RWPE2 (cell line): ENCODE measurements around the gene KIAA1328.

Experiments
- ATAC-seq: fragments of 200-7000 bp; cut with Tn5 transposase; 3 replicates; pipeline ENCODE4 v1.9.1; 2021; ENCODE audit warnings: low read depth
- DNase-seq: peaks from one replicate; pipeline ENCODE4 v3.0.0-alpha.2; 2020; ENCODE audit warnings: low spot score
- H3K27ac ChIP-seq: fragments of 450-650 bp; 2 replicates; pipeline ENCODE4 v1.5.1; 2017; ENCODE audit warnings: mild to moderate bottlenecking; ENCODE audit not compliant: poor library complexity, severe bottlenecking
- H3K27me3 ChIP-seq: fragments of 250-450 bp; sonication (Bioruptor Pico); 2 replicates; pipeline ENCODE4 v1.5.1; 2021; ENCODE audit warnings: mild to moderate bottlenecking, moderate library complexity; ENCODE audit not compliant: insufficient read depth, poor library complexity, severe bottlenecking
- H3K36me3 ChIP-seq: fragments of 250-450 bp; sonication (Bioruptor Pico); 2 replicates; pipeline ENCODE4 v1.5.1; 2020; ENCODE audit warnings: low read depth, mild to moderate bottlenecking, moderate library complexity
- H3K4me1 ChIP-seq: fragments of 250-450 bp; sonication (Bioruptor Pico); 2 replicates; pipeline ENCODE4 v1.5.1; 2021; ENCODE audit warnings: mild to moderate bottlenecking, moderate library complexity; ENCODE audit not compliant: insufficient read depth, poor library complexity, severe bottlenecking
- H3K4me3 ChIP-seq: fragments of 250-450 bp; sonication (Bioruptor Pico); 2 replicates; pipeline ENCODE4 v1.5.1; 2021; ENCODE audit warnings: mild to moderate bottlenecking, moderate library complexity; ENCODE audit not compliant: severe bottlenecking
- H3K9me3 ChIP-seq: fragments of 250-450 bp; sonication (Bioruptor Pico); 2 replicates; pipeline ENCODE4 v1.5.1; 2021; ENCODE audit warnings: mild to moderate bottlenecking, moderate library complexity; ENCODE audit not compliant: severe bottlenecking
- TF ChIP-seq, protein P1 (sequence below): fragments of 450-650 bp; IDR thresholded peaks from one replicate; pipeline ENCODE4 v1.5.1; 2017; ENCODE audit warnings: mild to moderate bottlenecking, moderate library complexity; ENCODE audit not compliant: poor library complexity, severe bottlenecking

The KIAA1328 gene

DNA sequence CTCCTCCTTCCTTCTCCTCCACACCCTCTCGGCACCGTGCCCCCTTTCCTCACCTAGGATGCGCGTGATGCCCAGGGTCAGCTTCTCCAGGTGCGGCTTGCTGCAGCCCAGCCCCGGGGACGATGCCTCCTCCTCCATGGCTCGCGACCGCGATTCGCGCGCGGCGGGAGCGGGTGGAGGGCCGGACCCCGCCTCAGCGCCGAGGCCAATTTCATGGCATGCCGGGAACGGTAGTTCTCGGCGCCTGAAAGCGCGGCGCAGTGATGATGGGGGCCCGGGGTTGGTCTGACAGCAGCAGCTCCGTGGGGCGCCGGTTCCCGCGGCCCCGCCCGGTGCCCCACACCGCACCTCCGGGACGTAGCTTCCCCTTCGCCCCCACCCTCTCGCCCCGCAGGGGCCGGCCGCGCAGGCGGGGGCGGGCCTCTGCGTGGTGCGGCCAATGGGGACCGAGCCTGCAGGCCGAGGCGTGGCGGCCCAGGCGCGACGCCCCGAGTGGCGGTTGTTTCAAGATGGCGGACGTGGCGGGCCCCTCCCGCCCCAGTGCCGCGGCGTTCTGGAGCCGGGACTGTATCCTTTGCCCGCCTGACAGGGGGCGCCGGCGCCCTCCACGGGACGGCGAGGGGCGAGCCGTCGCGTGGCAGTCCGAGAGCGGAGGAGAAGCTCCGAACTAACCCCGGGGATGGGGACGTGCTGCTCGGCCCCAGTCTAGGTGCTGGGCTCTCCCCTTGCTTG is at the start of gene KIAA1328, which contains the start of gene TPGS2:
KIAA1328 (plus strand) TSS at position 498 of the 732 bp plus-strand sequence; CDS start at position 510, 12 bp downstream.
TPGS2 (minus strand) TSS at position 373 of the 732 bp plus-strand sequence; CDS start at position 138, 235 bp downstream.
- H3K36me3 ChIP-seq: peaks cover 9% of the 10 kb centered on the region
- no peaks in the 10 kb centered on the region for H3K27me3 ChIP-seq
- ATAC-seq: peak; percentile 86
- H3K9me3 ChIP-seq: no peaks in the 10 kb centered on the region
- peaks cover 10% of the 10 kb centered on the region for H3K4me1 ChIP-seq
- H3K4me3 ChIP-seq: peak within 1 kb of the TSS; percentile 61
- H3K27ac ChIP-seq: peak within 1 kb of the TSS; percentile 55
- peak; percentile 82 for DNase-seq
- TF ChIP-seq, protein P1, sequence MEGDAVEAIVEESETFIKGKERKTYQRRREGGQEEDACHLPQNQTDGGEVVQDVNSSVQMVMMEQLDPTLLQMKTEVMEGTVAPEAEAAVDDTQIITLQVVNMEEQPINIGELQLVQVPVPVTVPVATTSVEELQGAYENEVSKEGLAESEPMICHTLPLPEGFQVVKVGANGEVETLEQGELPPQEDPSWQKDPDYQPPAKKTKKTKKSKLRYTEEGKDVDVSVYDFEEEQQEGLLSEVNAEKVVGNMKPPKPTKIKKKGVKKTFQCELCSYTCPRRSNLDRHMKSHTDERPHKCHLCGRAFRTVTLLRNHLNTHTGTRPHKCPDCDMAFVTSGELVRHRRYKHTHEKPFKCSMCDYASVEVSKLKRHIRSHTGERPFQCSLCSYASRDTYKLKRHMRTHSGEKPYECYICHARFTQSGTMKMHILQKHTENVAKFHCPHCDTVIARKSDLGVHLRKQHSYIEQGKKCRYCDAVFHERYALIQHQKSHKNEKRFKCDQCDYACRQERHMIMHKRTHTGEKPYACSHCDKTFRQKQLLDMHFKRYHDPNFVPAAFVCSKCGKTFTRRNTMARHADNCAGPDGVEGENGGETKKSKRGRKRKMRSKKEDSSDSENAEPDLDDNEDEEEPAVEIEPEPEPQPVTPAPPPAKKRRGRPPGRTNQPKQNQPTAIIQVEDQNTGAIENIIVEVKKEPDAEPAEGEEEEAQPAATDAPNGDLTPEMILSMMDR: peak; percentile 72

DNA sequence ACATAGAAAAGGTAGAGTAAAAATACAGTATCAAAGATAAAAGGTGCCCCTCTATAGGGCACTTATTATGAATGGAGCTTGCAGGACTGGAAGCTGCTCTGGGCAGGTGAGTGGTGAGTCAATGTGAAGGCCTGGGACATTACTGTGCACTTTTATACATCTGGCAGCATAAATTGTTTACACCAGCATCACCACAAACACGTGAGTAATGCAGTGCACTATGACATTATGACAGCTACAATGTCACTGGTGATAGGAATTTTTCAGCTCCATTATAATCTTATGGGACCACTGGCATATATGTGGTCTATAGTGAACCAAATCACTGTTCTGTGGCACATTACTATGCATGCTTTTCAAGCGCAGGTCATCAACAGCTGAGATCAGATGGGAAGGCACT is 48.2 kb upstream of the KIAA1328 start:
- Histone ChIP-seq H3K27me3 (no peaks in the 10 kb centered on the region), H3K27ac (no peak overlapping the region), H3K4me1 (no peaks in the 10 kb centered on the region), H3K4me3 (no peak overlapping the region), H3K9me3 (no peaks in the 10 kb centered on the region), H3K36me3 (peaks cover 13% of the 10 kb centered on the region)
- no peak for ATAC-seq
- TF ChIP-seq, protein P1: no peak
- DNase-seq: no peak

- Histone ChIP-seq H3K36me3 (peaks cover 13% of the 10 kb centered on the region), H3K9me3 (no peaks in the 10 kb centered on the region), H3K27ac (no peak overlapping the region), H3K4me1 (peaks cover 4% of the 10 kb centered on the region), H3K4me3 (no peak overlapping the region), H3K27me3 (no peaks in the 10 kb centered on the region)
- ATAC-seq (no peak), DNase-seq (no peak)
- TF ChIP-seq, protein P1: no peak
Observed at GRCh38 chr18:36782710-36783109, 46.2 kb upstream of the KIAA1328 start.

DNA sequence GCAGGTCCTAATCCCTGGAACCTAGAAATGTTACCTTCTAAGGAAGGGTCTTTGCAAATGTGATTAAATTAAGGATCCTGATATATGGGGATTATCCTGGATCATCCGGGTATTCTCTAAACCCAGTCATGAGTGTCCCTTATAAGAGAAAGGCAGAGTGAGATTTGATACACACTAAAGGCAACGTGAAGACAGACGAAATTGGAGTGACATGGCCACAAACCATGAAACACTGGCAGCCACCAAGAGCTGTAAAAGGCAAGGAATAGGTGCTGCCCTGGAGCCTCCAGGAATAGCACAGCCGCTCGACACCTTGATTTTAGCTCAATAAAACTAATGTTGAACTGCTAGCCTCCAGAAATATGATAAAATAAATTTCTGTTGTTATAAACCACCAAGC is 45.1 kb upstream of the KIAA1328 start:
- Histone ChIP-seq H3K4me3 (no peak overlapping the region), H3K27me3 (no peaks in the 10 kb centered on the region), H3K27ac (no peak overlapping the region), H3K9me3 (no peaks in the 10 kb centered on the region), H3K36me3 (peaks cover 13% of the 10 kb centered on the region), H3K4me1 (peaks cover 4% of the 10 kb centered on the region)
- no peak for DNase-seq
- no peak for ATAC-seq
- TF ChIP-seq, protein P1: no peak

DNA sequence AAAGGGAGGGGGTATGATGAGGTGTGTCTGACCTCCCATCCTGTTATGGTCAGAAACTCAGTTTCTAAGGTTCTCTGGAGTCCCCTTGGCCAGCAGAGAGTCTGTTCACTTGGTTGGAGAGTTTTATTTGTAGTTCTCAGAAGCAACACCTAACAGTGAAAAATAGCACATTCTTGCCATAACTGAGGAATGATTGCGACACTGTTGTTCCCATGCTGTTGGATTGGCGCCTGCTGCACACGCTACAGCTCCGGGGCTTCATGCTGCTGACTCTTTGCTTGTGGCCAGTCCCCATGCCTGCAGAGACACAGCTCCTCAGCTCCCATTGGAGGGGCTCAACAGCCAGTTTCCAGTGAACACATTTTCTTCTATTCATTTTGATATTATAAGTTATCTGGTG is 42.2 kb upstream of the KIAA1328 start:
- Histone ChIP-seq H3K36me3 (no peaks in the 10 kb centered on the region), H3K27me3 (no peaks in the 10 kb centered on the region), H3K4me1 (peaks cover 4% of the 10 kb centered on the region), H3K9me3 (no peaks in the 10 kb centered on the region), H3K4me3 (no peak overlapping the region), H3K27ac (no peak overlapping the region)
- DNase-seq: no peak
- peak; percentile 79 for ATAC-seq
- TF ChIP-seq, protein P1: no peak
